GM21381 (cell line): ENCODE results near the gene KRTAP5-6.

Source experiments
- ATAC-seq: cut with Tn5 transposase; IDR thresholded peaks from one replicate; pipeline ENCODE4 v1.9.1; 2021; ENCODE audit warnings: mild to moderate bottlenecking, moderate library complexity; ENCODE audit not compliant: unreplicated experiment

Gene KRTAP5-6, protein sequence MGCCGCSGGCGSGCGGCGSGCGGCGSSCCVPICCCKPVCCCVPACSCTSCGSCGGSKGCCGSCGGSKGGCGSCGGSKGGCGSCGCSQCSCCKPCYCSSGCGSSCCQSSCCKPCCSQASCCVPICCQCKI

DNA sequence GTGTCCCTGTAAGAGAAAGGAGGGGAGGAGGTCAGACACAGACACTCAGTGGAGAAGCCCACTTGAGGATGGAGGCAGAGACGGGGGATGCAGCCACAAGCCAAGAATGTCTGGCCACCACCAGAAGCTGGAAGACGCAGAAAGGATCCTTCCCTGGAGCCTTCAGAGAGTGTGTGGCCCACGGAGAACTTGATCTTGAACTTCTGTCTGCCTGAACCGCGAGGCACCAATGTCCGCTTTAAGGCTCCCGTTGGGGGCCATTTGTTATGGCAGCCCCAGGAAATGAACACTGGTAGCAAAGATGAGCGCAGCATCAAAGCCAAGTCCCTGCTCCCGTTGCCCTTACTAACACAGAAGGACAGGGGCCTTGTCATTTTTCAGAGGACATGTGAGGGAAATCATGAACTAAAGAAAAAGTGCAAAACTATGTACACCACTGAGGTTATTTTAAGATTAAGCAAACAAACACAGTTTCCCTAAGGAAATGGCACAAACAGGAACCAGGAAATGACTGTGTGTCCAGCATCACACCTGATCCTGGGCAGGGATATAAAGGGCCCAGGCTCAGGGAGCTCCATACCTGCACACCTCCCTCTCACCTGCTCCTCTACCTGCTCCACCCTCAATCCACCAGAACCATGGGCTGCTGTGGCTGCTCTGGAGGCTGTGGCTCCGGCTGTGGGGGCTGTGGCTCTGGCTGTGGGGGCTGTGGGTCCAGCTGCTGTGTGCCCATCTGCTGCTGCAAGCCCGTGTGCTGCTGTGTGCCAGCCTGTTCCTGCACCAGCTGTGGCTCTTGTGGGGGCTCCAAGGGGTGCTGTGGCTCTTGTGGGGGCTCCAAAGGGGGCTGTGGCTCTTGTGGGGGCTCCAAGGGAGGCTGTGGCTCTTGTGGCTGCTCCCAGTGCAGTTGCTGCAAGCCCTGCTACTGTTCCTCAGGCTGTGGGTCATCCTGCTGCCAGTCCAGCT lies at the start of gene KRTAP5-6:
Gene KRTAP5-6, plus strand, starts transcription at position 588 of the 963 bp plus-strand sequence. Its CDS starts 51 bp downstream, at position 639.
- ATAC-seq = no peak

DNA sequence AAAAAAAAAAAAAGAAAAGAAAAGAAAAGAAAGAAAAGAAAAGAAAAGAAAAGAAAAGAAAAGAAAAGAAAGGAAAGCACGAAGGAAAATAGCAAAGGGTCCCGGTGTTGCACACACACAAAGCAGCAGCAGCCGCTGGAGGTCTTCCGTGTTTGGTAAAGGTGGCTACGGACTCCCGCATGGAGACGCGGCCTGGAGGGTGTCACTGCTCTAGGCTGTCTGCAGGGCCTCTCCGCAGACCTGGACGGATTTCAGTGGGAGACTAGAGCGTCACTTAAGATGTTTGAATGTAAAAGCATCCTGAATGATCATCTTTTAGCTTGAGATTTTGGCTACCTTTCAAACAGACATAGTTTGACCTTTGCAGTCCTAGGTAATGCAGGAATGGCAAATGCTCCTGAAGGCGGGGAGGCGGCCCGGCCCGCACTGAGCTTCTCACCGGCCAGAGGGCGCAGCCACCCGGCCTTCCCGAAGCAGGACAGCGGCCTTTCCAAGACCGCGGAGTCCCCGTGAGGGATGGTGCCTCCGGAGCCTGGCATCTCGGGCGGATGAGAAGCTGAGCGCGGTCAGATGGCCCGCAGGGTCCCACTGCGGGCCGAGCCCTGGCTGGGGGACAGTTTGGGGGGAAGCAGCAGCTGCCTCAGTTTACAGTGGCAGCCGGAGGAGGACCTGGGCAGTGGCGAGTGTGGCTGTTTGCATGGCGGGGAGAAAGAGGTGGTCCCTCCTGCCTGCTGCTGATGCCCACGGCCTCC lies 48.9 kb upstream of the KRTAP5-6 start:
- ATAC-seq = no peak

DNA sequence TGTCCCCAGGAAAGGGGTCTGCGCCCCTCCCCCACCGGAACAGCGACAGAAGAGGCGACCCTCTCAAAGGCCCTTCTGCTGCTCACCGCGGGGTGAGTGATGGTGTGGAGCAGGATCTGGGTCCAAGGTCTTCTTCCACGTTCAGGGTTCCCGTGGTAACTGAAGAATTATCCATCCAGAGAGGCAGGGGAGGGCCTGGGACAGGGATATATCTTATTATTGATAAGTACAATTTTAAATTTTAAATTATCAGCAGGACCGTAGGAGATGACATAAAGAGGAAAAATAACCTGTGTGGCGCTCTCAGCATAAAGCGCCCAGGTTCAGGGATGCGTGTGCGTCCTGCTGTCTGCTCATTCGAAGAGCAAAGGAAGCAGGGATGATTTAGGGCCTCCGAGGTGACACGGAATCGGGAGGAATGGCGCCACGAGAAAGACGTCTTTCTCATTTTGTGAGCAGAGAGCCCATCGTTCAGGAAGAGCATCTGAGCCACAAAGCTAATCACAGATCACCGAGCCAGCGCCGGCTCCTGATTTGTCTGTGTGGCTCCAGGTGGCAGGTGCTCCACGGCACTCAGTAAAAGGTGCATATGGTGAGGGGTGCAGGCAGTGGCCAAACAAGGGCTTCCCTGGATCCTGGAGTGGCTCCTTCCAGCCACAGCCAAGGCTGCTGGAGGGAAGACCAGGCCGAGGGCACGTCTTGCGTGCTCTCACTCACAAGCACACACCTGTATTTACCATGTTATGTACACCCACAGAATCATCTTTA lies 48.2 kb upstream of the KRTAP5-6 start:
- ATAC-seq = no peak

DNA sequence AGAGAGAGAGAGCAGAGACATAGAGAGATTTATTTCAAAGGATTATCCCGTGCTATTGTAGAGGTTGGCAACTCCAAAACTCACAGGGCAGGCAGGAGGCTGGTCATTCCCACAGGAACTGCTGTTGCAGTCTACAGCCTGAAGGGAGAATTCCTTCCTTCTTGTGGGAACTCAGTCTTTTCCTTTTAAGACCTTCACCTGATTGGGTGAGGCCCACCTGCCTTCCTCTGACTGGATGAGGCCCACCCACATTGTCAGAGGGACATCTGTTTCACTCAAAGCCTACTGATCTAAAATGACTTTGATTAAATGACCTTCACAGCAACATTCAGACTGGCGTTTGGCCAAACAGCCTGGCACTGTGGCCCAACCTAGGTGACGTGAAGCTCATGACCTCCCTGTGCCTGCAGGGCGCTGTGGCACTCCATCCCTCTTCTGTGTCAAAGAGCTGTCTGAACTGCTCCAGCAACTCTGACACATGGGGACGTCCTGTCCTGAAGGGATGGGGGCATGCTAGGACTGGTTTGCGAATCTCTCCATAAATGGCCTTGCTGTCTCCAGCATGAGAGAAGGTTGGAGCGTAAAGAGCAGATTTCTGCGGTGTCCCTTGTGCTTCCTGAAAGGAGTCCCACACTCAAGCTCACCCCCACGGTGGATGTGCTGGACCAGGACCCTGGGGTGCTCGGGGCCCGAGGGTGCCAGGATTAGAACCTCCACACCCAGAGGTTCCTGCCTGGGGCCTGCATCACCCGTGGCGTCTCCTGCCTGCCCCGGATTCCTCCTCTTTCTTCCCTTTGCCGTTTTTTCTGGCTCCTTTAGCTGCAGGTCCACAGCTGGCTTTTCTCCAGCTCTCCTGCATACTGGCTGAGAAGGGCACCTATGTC lies 46.7 kb upstream of the KRTAP5-6 start:
- no peak for ATAC-seq

DNA sequence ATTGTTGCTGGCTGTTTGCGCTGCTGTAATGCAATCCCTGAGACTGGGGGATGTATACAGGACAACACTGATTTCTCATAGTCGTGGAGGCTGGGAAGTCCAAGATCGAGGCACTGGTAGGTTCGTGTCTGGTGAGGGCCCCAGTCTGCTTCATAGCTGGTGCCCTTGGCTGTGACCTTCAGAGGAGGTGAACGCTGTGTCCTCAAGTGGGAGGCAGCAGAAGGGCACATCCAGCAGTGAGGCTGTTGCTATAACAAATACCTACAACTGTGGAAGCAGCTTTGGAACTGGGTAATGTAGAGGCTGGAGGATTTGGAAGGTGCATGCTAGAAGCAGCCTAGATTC lies 46.1 kb upstream of the KRTAP5-6 start:
- ATAC-seq = no peak

DNA sequence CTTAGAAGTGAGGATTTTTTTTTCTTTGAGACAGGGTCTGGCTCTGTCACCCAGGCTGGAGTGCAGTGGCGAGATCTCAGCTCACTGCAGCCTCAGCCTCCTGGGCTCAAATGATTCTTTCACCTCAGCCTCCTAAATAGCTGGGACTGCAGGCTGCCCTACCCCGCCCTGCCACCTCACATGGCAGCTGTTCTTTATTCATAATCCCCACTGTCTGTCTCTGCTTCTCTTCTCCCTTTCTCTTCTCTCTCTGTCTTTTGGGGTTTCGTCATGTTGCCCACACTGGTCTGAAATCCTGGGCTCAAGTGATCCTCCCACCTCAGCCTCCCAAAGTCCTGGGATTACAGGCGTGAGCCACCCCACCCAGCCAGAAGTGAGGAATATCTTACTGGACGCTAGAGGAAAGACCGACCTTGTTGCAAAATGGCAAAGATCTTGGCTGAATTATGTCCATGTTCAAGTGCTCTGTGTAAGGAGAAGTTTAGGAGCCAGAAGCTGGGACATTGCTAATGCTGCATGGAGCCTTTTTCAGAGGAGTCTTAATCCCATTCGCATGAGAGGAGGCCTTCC lies 45.5 kb upstream of the KRTAP5-6 start:
- no peak for ATAC-seq

DNA sequence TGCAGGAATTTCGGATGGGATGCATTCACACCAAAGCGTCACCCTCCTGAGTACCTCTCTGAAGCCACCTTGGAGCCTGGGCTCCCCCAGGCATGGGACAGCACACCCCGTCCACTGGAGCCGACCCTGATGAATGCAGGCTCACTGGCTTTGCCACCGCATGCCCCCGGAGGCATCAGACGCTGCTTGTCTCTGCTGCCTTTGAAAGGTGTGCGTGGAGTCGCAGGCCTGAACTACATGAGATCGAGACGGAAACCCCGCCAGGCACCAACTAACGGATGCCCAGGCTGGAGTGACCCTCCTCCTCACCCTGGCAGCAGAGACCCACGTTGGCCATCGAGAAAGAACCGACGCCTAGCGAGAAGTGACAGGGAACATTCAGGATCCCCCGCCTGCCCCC lies 45.0 kb upstream of the KRTAP5-6 start:
- no peak for ATAC-seq

DNA sequence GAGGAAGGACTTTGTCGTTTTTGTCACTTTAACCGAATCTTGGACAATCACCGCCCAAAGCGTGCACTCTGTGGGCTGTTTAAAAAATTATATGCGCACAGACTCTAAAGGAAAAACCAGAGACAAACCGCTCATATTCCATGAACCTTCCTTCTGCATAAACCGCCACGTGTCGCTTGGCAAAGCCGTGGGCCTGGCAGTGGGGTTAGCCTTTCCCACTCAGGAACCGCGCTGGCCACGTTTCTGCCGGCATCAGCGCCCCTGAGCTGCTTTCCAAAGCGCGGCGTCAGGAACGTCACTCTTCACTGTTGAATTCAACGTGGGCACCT lies 44.6 kb upstream of the KRTAP5-6 start:
- ATAC-seq = no peak

DNA sequence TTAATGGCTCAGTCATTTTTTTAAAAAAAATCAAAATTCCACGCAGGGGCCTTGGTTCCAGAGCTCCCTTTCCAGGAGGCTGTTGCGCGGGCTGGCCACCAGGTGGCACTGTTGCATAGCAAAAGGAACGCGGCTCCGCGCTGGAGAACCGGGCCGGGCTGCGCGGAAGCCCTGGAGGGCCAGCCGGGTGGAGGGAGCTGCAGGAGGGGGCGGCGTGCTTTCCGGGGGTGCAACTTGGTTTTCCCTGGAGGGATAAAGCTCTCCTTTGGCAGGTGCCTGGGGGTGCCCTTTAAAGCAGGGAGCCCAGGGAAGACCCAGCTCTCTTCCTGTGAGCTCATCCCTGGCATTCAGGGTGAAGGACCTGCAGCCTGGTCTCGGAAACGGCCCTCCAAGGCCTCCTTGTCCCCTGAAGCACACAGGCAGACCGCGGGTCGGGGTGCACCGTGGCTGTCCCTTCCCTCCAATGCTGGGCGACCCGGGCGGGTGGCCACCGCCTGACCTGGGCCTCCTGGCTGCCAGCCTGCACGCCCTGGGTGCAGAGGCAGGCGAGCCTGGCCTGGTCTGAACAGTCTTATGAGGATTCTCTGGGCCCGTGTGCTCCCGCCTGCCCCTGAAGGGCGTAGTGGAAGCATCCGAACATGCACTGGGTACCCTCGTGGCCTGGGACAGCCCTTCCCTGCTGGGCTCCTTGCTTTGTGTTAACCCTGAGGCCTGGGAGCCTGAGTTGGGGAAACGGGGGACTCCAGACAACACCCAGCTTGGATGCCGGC lies 44.0 kb upstream of the KRTAP5-6 start:
- no peak for ATAC-seq

DNA sequence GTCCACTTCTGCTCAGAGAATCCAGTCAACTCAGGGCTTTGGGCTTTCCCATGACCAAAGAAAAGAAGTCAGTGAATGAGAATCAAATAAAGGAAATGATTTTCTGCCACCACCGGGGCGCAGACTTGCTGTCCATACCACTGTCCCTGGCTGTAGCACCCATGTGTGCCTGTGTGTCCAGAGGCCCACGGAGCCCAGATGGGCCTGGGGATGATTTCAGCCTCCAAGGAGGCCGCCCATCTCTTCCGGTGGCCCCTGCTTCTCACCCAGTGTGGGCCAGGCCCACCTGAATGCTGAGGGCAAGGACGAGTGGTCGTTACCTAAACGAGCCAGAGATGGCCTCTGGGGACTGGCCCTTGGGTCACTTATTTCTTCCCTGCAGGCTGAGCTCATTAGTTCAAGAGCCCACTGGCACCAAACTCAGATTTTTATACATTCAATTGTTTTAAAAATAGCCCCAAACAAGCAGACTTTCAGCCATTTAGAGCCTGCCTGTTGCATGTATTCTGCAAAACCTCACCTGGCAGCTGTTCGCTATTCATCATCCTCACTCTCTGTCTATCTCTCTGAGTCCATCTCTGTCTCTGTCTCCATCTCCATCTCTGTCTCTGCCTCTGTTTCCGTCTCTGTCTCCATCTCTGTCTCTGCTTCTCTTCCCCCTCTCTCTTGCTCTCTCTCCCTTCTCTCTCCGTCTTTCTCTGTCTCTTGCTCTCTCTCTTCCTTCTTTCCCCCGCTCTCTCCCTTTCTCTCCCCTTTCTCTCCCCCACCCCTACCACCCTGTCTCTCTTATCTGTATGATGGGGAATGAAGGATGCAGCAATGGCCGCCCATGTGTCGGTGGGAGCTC lies 43.2 kb upstream of the KRTAP5-6 start:
- ATAC-seq = no peak

DNA sequence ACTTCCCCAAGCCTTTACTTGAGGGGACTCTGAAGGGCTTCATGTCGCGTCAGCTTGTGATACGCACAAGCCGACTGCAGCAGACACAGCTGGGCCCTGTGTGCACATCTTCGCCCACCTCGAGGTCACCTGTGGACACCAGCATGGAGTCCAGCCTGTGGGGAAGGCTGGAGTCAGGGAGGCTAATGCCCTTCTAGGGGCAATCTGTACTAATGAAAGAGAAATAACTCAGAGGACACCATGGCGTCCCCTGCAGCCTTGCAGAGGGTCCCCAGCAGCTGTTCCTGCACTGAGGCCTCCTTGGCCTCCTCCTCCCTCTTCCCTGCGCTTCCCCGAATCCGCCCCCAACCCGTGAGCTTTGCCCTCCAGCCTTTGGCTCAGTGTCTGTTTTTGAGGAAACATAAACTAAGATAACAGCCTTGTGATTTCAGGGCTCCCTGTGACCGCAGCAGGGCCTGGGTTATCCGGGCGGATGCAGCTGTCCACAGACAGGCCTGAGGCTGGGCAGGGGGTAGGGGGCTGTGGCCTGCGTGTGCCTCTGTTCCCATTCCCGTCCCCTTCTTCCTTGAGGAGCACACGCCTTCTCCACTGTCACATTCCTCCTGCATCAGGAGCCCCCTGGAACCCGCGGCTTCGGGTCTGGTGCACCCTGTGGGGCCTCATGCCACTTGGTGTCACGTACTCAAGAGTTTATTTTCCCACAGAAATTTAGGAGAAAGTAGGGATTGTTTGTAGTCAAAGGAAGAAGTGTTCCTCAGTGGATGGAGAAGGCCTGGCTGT lies 42.4 kb upstream of the KRTAP5-6 start:
- ATAC-seq = no peak

DNA sequence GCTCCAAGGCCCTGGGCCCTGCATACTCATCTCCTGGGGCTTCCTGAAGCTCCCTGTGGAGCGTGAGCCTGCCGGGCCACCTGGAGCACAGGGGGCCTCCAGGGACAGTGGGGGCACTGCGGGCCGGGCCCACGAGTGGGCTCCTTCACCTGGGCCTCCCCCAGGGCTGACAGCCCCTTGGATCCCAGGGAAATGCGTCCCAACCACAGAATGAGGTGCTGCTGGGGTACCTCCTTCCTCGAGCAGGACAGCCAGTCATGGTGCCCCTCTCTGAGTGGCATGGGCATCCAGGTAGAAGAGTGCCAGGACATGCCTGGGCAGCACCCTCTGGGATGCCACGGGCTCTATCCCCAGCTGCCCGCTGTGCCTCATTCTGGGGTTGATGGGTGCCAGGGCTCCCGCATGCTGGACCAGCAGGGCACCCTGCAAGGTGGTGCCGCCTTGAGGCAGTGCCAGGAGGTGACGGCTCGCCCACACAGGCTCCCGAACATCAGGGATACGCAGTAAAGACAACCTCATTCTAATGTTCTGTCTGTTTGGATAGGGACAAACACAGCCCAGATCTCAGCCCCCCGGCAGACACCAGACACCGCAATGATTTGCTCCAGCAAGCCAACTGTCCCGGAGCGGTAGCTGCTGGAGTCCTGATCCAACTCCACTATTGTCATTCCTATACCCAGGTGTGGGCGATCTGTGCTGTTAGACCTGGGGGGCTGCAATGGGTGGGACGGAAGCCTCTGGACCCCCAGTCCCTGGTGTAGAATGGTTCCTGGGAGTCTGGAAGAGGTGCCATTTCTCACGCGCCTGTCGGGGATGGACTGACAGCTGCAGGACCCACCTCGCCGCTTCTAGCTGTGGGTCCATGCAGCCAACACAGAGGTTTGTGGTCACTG lies 41.6 kb upstream of the KRTAP5-6 start:
- no peak for ATAC-seq

DNA sequence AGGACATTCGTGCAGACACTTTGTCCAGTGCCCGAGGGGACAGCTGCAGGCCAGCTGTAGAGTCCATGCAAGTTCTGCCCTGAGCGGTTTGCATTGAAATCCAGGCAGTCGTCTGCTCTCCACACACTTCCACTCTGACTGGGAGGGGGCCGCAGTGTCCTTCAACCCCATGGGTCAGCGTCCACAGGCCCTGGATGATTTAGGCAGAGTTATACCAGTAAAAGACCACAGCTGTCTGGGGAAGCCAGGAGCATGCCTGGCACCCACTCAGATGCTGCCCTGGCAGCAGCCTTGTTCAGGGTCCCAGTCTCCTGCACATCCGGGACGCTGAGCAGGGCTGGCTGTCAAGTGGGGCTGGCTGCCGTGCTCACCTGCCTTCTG lies 40.9 kb upstream of the KRTAP5-6 start:
- no peak for ATAC-seq

DNA sequence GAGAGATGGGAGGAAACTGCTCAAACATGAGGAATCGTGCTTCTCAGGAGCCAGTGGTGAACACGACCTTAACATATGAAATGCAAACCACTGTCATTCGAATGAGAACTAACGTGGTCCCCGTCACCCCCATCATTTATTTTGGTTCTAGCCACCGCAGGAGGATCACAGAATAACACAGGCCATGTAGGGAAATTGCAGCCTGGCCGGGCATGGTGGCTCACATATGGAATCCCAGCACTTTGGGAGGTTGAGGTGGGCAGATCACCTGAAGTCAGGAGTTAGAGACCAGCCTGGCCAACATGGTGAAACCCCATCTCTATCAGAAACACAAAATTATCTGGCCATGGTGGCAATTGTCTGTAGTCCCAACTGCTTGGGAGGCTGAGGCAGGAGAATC lies 40.3 kb upstream of the KRTAP5-6 start:
- no peak for ATAC-seq

DNA sequence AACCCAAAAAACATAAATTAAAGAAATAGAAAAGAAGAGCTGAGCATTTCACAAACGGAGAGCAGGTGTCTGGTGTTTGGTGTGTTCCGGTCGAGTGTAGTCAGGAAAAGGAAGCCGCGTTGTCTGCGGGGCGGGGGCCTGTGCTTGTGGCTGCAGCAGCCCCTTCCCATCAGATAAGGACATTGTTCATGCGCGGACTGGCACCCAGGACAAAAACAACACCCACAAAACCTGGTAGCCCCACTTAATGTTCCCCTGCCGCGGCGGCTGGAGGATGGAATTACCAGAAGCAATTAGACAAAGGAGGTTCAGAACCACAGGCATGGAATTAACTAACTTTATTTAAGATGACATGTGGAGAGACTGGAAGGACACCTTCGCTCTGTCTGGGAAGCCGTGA lies 37.5 kb upstream of the KRTAP5-6 start:
- no peak for ATAC-seq

DNA sequence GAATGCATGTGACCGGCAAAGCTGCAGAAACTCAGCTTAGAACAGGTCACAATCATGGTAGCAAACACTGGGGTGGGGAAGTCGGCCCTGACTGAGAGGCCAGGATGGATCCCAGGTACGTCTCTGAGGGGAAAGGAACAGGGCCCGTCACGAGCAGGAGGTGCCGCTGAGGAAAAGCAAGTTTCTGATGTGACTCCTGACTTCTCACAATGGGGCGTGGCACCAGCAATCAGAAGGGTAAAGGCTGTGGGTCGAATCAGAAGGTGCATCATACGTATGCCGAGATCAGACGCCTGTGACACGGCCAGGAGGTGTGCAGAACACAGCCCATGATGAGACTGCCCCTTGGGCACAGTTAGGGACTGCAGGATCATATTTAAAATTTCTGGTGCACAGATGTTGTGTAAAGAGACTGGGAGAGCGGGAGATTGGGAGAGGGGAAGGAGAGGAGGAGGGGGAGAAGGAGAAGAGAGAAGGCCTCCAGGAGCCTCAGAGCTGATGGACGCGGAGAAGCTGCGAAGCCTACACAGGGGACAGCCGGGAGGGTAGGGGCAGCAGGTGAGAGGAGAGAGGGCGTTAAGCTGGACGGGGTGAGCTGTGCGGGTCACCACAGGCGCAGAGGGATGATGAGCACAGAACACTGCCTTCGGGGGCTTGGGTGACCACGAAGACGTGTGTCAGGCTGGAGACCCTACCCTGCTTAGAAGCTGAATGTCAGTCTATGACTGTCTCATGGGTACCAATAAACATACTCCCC lies 36.7 kb upstream of the KRTAP5-6 start:
- ATAC-seq = no peak
